ENCODE measurements around the gene CAPG. TPM values are rescaled to one million over a fixed set of nuclear protein-coding genes. Genes with fewer than 3 reads are reported as not detected.

The CAPG gene
- total RNA-seq, 2 experiments from 2014 or later = 8.1 to 9.8 TPM

- Histone ChIP-seq H3K4me3 (ENCODE audit: low read depth, low read length, poor library complexity, severe bottlenecking) (peak within 1 kb of the TSS; percentile 75), H3K4me1 (ENCODE audit: insufficient read depth, low read length, poor library complexity, severe bottlenecking) (peaks cover 20% of the 10 kb centered on the region), H2AFZ (ENCODE audit: low read length) (peak within 1 kb of the TSS; percentile 85), H3K9me3 (ENCODE audit: low read length) (no peaks in the 10 kb centered on the region), H3K27ac (ENCODE audit: low read depth, low read length, poor library complexity, severe bottlenecking) (peak within 1 kb of the TSS; percentile 7), H3K4me2 (ENCODE audit: low read length) (peak within 1 kb of the TSS; percentile 97), H3K79me2 (ENCODE audit: insufficient read depth, low read depth, low read length) (peaks cover 12% of the 10 kb centered on the region; the same call in 1 of the 2 replicates), H3K9me2 (ENCODE audit: insufficient read depth, low read length) (no peaks in the 10 kb centered on the region), H3K36me3 (ENCODE audit: insufficient read depth, low read length) (peaks cover 34% of the 10 kb centered on the region), H4K20me1 (ENCODE audit: insufficient read depth, low read length) (no peaks in the 10 kb centered on the region)
- peak; percentile 99 for DNase-seq (ENCODE audit: low spot score)
- ChIA-PET POLR2A (interaction anchor here (0.6 to 2.2 kb wide), 12 partner anchors 11 to 379 kb away, joined by 3 to 12 read pairs (median 4); partner anchors contain the start of gene TGOLN2), CTCF (ENCODE audit: unreplicated experiment) (no interaction called here)
- BruUV-seq (replicated peaks) = no TSS peak
- intact Hi-C loops (cut with micrococcal nuclease; ENCODE audit: unreplicated experiment) = loop anchor here (1.0 kb wide), 1 partner anchor 26 kb away; no protein-coding TSS in a partner anchor
- TF ChIP-seq EZH2phosphoT487 (IDR thresholded peaks at IDR 0.05; ENCODE audit: borderline replicate concordance, low read depth, low read length) (no peak), CTCF (conservative IDR thresholded peaks at IDR 0.05; ENCODE audit: low read length) (no peak)
Observed at GRCh38 chr2:85354286-85355072, 55.7 kb downstream of the CAPG start, which contains the start of the genes ELMOD3 and RETSAT. TSS of gene ELMOD3 (plus strand) at chr2:85354769. CDS start at chr2:85357199, 2,430 bp downstream. TSS of gene RETSAT (minus strand) at chr2:85354528. CDS start at chr2:85354507, 21 bp downstream.

- no peaks in the 10 kb centered on the region for H3K9me3 ChIP-seq (ENCODE audit: low read length)
- ChIA-PET POLR2A (interaction anchor here (0.5 to 2.2 kb wide), 14 partner anchors 12 to 378 kb away, joined by 3 to 12 read pairs (median 4); partner anchors contain the start of genes SH2D6 and TGOLN2), CTCF (ENCODE audit: unreplicated experiment) (no interaction called here)
- H3K4me2 ChIP-seq (ENCODE audit: low read length) = peak overlapping the region; percentile 97
- TSS peak; percentile 84 for BruUV-seq (replicated peaks)
- peaks cover 12% of the 10 kb centered on the region; the same call in 1 of the 2 replicates for H3K79me2 ChIP-seq (ENCODE audit: insufficient read depth, low read depth, low read length)
- H3K4me3 ChIP-seq (ENCODE audit: low read depth, low read length, poor library complexity, severe bottlenecking) = peak overlapping the region; percentile 75
- H3K27ac ChIP-seq (ENCODE audit: low read depth, low read length, poor library complexity, severe bottlenecking) = peak overlapping the region; percentile 2
- H2AFZ ChIP-seq (ENCODE audit: low read length) = peak overlapping the region; percentile 75
- H4K20me1 ChIP-seq (ENCODE audit: insufficient read depth, low read length) = no peaks in the 10 kb centered on the region
- intact Hi-C loops (cut with micrococcal nuclease; ENCODE audit: unreplicated experiment) = loop anchor here (1.0 kb wide), 1 partner anchor 26 kb away; no protein-coding TSS in a partner anchor
- H3K9me2 ChIP-seq (ENCODE audit: insufficient read depth, low read length) = no peaks in the 10 kb centered on the region
- H3K36me3 ChIP-seq (ENCODE audit: insufficient read depth, low read length) = peaks cover 36% of the 10 kb centered on the region
- TF ChIP-seq CTCF (conservative IDR thresholded peaks at IDR 0.05; ENCODE audit: low read length) (no peak), EZH2phosphoT487 (IDR thresholded peaks at IDR 0.05; ENCODE audit: borderline replicate concordance, low read depth, low read length) (no peak)
- H3K4me1 ChIP-seq (ENCODE audit: insufficient read depth, low read length, poor library complexity, severe bottlenecking) = peaks cover 20% of the 10 kb centered on the region
- DNase-seq (ENCODE audit: low spot score) = peak; percentile 20
Observed at GRCh38 chr2:85353876-85354285, 56.3 kb downstream of the CAPG start.
